Gastroesophageal sphincter (tissue), 3 donors: ENCODE data around the gene RNF208.
"Not testable (repeated sequence)": the region's sequence is repeated elsewhere in the genome, so short reads cannot be mapped to it uniquely, and the experiment has no call there.

Experiments used
- POLR2A ChIP-seq, 2 donors: fragments of 450-650 bp; IDR thresholded peaks; one replicate each; pipeline ENCODE4 v1.6.1; 2017; ENCODE audit warnings: antibody characterized with exemption in 2 of 2, mild to moderate bottlenecking in 2 of 2, moderate library complexity in 1 of 2
- TF ChIP-seq, protein P1 (sequence below), 4 experiments: fragments of 200-600 bp in 2 of 4; fragments of 450-650 bp in 2 of 4; sonication (generic) in 1 of 4; IDR thresholded peaks; one replicate each; pipeline ENCODE4 v1.5.1; 2017 to 2019; ENCODE audit warnings: antibody characterized with exemption in 4 of 4, mild to moderate bottlenecking in 2 of 4, moderate library complexity in 2 of 4

DNA sequence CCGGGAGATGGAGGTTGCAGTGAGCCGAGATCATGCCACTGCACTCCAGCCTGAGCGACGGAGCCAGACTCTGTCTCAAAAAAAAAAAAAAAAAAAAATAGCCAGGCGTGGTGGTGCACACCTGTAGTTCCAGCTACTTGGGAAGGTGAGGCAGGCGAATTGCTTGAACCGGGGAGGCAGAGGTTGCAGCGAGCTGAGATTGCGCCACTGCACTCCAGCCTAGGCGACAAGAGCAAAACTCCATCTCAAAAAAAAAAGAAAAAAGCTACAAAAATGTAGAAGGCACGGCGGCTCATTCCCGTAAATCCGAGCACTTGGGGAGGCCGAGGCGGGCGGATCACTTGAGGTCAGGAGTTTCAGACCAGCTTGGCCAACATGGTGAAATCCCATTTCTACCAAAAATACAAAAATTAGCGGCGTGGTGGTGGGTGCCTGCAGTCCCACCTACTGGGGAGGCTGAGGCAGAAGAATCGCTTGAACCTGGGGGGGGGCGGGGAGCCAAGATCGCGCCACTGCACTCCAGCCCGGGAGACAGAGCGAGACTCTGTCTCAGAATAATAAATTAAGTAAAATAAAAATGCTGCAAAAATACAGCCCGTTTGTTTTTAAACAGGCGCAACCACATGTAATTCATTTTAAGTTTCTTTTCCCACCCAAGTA lies 17.6 kb upstream of the RNF208 start:
- TF ChIP-seq, protein P1, sequence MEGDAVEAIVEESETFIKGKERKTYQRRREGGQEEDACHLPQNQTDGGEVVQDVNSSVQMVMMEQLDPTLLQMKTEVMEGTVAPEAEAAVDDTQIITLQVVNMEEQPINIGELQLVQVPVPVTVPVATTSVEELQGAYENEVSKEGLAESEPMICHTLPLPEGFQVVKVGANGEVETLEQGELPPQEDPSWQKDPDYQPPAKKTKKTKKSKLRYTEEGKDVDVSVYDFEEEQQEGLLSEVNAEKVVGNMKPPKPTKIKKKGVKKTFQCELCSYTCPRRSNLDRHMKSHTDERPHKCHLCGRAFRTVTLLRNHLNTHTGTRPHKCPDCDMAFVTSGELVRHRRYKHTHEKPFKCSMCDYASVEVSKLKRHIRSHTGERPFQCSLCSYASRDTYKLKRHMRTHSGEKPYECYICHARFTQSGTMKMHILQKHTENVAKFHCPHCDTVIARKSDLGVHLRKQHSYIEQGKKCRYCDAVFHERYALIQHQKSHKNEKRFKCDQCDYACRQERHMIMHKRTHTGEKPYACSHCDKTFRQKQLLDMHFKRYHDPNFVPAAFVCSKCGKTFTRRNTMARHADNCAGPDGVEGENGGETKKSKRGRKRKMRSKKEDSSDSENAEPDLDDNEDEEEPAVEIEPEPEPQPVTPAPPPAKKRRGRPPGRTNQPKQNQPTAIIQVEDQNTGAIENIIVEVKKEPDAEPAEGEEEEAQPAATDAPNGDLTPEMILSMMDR (IDR thresholded peaks at IDR 0.05) = not testable (repeated sequence)
- TF ChIP-seq POLR2A (IDR thresholded peaks at IDR 0.05) = not testable (repeated sequence)
